Measurements from ENCODE around the gene THAP6. TPM values are rescaled to one million over a fixed set of nuclear protein-coding genes. Genes with fewer than 3 reads are reported as not detected.

The THAP6 gene
- total RNA-seq (2021) (11.9 and 16.7 TPM in 2 replicates), Bru-seq, nascent RNA (percentile 63 among the genes with signal in this experiment), BruChase-seq, experiment 1, labeled RNA remaining after a 2-hour chase (percentile 65 among the genes with signal in this experiment), BruChase-seq, experiment 2, labeled RNA remaining after a 6-hour chase (percentile 54 among the genes with signal in this experiment)
- long read RNA-seq, transcript THAP6-201 (5 exons, 3,549 nt) = major isoform, 10 of 23 reads
- long read RNA-seq, partial matches to known transcripts = 1 of 23 reads
- long read RNA-seq, other reads (novel, unspliced or antisense) = 6 of 23 reads

GRCh38 chr4:75514131-75514948 is at the start of gene THAP6, which contains the start of gene RCHY1:
THAP6 (plus strand) TSS chr4:75514473; CDS start chr4:75515453, 980 bp downstream.
RCHY1 (minus strand) TSS chr4:75514403; CDS start chr4:75514286, 117 bp downstream.
- CTCF ChIA-PET = interaction anchor here (0.6 to 0.7 kb wide), 2 partner anchors 29 to 42 kb away, joined by 3 read pairs; partner anchors contain the start of gene ODAPH
- Histone ChIP-seq H3K4me2 (peak within 1 kb of the TSS; percentile 96), H3K36me3 (ENCODE audit: low read depth) (peaks cover 10% of the 10 kb centered on the region; the same call in 1 of the 2 replicates), H2AFZ (peak within 1 kb of the TSS; percentile 100), H3K79me2 (ENCODE audit: low read depth) (peaks cover 57% of the 10 kb centered on the region), H3K4me3 (peak within 1 kb of the TSS; percentile 95), H3K27ac (peak within 1 kb of the TSS; percentile 81), H3K9me3 (ENCODE audit: insufficient read depth, low read depth) (no peaks in the 10 kb centered on the region), H3K4me1 (replicated peaks; ENCODE audit: insufficient read depth) (peaks cover 29% of the 10 kb centered on the region), H3F3A (ENCODE audit: insufficient read depth, low read depth) (peaks cover 8% of the 10 kb centered on the region; the same call in 1 of the 2 replicates), H3K9me2 (ENCODE audit: insufficient read depth) (no peaks in the 10 kb centered on the region), H4K20me1 (ENCODE audit: insufficient read depth) (no peaks in the 10 kb centered on the region), H3K27me3 (ENCODE audit: insufficient read depth, low read depth) (no peaks in the 10 kb centered on the region)
- intact Hi-C loops (cut with micrococcal nuclease; ENCODE audit: unreplicated experiment) = loop anchor here (5.0 kb wide), 1 partner anchor 43 kb away; the partner anchor contains the start of gene ODAPH
- TF ChIP-seq CTCF (conservative IDR thresholded peaks at IDR 0.05) (no peak), EZH2 (IDR thresholded peaks at IDR 0.05; ENCODE audit: low read depth) (no peak)
- TSS peak; percentile 66 for BruUV-seq (replicated peaks)
- POLR2A ChIA-PET (ENCODE audit: unreplicated experiment) = interaction anchor here (0.6 to 0.7 kb wide), 2 partner anchors 209 to 1928 kb away, joined by 3 read pairs; no protein-coding TSS in a partner anchor
- peak; percentile 87 to 89 for DNase-seq

- intact Hi-C loops (cut with micrococcal nuclease; ENCODE audit: unreplicated experiment) = no loop called here
Measured at GRCh38 chr4:75469896-75470295, 44.4 kb upstream of the THAP6 start.

More at GRCh38 chr4:75469896-75470295, 44.4 kb upstream of the THAP6 start:
- no peaks in the 10 kb centered on the region for H3K4me1 ChIP-seq (replicated peaks; ENCODE audit: insufficient read depth)
- H3K4me2 ChIP-seq = no peak overlapping the region
- no peak overlapping the region for H3K4me3 ChIP-seq
- H3K79me2 ChIP-seq (ENCODE audit: low read depth) = no peaks in the 10 kb centered on the region
- ChIA-PET CTCF (no interaction called here), POLR2A (ENCODE audit: unreplicated experiment) (no interaction called here)
- BruUV-seq (replicated peaks) = no TSS peak
- H3K9me2 ChIP-seq (ENCODE audit: insufficient read depth) = no peaks in the 10 kb centered on the region
- H4K20me1 ChIP-seq (ENCODE audit: insufficient read depth) = no peaks in the 10 kb centered on the region
- DNase-seq = no peak
- H3F3A ChIP-seq (ENCODE audit: insufficient read depth, low read depth) = no peaks in the 10 kb centered on the region
- no peaks in the 10 kb centered on the region for H3K36me3 ChIP-seq (ENCODE audit: low read depth)
- H3K27me3 ChIP-seq (ENCODE audit: insufficient read depth, low read depth) = no peaks in the 10 kb centered on the region
- H3K27ac ChIP-seq = no peak overlapping the region
- no peak for TF ChIP-seq EZH2 (IDR thresholded peaks at IDR 0.05; ENCODE audit: low read depth)
- TF ChIP-seq CTCF (conservative IDR thresholded peaks at IDR 0.05) = no peak
- no peaks in the 10 kb centered on the region for H3K9me3 ChIP-seq (ENCODE audit: insufficient read depth, low read depth)
- H2AFZ ChIP-seq = no peak overlapping the region

All from PC-9 (cell line).